Adrenal gland (tissue), 5 donors: Measurements from ENCODE around the gene RELT.

Experiments
- POLR2A ChIP-seq, 2 donors: fragments of 450-650 bp; IDR thresholded peaks; one replicate each; pipeline ENCODE4 v1.6.1; 2017; ENCODE audit warnings: antibody characterized with exemption in 2 of 2, mild to moderate bottlenecking in 2 of 2, moderate library complexity in 1 of 2
- TF ChIP-seq, protein P1 (sequence below), 6 experiments: fragments of 450-650 bp in 4 of 6; fragments of 200-600 bp in 2 of 6; sonication (generic) in 1 of 6; IDR thresholded peaks; 1 replicate in 5 of 6; 2 replicates in 1 of 6; pipeline versions ENCODE4 v1.5.1 to v1.8.0; 2016 to 2021; ENCODE audit warnings: antibody characterized with exemption in 6 of 6, mild to moderate bottlenecking in 2 of 6, moderate library complexity in 1 of 6
- donor health status: DM: no; HTN: no; CAD: no.

- TF ChIP-seq, protein P1, sequence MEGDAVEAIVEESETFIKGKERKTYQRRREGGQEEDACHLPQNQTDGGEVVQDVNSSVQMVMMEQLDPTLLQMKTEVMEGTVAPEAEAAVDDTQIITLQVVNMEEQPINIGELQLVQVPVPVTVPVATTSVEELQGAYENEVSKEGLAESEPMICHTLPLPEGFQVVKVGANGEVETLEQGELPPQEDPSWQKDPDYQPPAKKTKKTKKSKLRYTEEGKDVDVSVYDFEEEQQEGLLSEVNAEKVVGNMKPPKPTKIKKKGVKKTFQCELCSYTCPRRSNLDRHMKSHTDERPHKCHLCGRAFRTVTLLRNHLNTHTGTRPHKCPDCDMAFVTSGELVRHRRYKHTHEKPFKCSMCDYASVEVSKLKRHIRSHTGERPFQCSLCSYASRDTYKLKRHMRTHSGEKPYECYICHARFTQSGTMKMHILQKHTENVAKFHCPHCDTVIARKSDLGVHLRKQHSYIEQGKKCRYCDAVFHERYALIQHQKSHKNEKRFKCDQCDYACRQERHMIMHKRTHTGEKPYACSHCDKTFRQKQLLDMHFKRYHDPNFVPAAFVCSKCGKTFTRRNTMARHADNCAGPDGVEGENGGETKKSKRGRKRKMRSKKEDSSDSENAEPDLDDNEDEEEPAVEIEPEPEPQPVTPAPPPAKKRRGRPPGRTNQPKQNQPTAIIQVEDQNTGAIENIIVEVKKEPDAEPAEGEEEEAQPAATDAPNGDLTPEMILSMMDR (IDR thresholded peaks at IDR 0.05): no peak
- TF ChIP-seq POLR2A (IDR thresholded peaks at IDR 0.05): no peak
Observed at GRCh38 chr11:73446766-73447165, 70.6 kb downstream of the RELT start.
